PC-3 (cell line): ENCODE data around the gene HSFX4. TPM values are rescaled to one million over a fixed set of nuclear protein-coding genes. Genes with fewer than 3 reads are reported as not detected.

ENCODE experiments used
- ATAC-seq: fragments of 200-7000 bp; cut with Tn5 transposase; 2 replicates; pipeline ENCODE4 v1.9.1; 2020; ENCODE audit warnings: mild to moderate bottlenecking, moderate library complexity
- BruUV-seq: library from RNA; stranded (reverse); fragments of 400-500 nt; replicated peaks from 2 replicates; lab custom pipeline; 2021; lab: Mats Ljungman, UMichigan
- CTCF ChIA-PET: fragments of 300-600 bp; sonication (Branson Sonifier 250); formaldehyde crosslinking; loops from one replicate; lab custom pipeline; 2022; ENCODE audit warnings: antibody characterized with exemption; lab: Charles Lee
- POLR2A ChIA-PET: fragments of 300-600 bp; sonication (Branson Sonifier 250); formaldehyde crosslinking; loops from one replicate; lab custom pipeline; 2022; ENCODE audit warnings: antibody characterized with exemption; ENCODE audit not compliant: unreplicated experiment; lab: Charles Lee
- DNase-seq: peaks from one replicate; pipeline ENCODE4 v3.0.0-alpha.2; 2015
- H2AFZ ChIP-seq: fragments of 300-600 bp; sonication (generic); 2 replicates; pipeline ENCODE4 v1.6.0; 2016; ENCODE audit warnings: antibody characterized with exemption, low read length
- H3F3A ChIP-seq: fragments of 300-600 bp; sonication (generic); one replicate; pipeline ENCODE4 v1.6.0; 2017; ENCODE audit warnings: antibody characterized with exemption, low read length, control low read depth, mild to moderate bottlenecking; ENCODE audit not compliant: unreplicated experiment
- H3K27ac ChIP-seq: fragments of 300-600 bp; sonication (generic); 2 replicates; pipeline ENCODE4 v1.5.1; 2016; ENCODE audit warnings: mild to moderate bottlenecking, low read length
- H3K27me3 ChIP-seq: fragments of 300-600 bp; sonication (generic); 2 replicates; pipeline ENCODE4 v1.6.1; 2016; ENCODE audit warnings: low read length, mixed read lengths
- H3K36me3 ChIP-seq: fragments of 300-600 bp; sonication (generic); 2 replicates; pipeline ENCODE4 v1.6.1; 2016; ENCODE audit warnings: low read depth, mixed run types, low read length, mixed read lengths
- H3K4me1 ChIP-seq: fragments of 300-600 bp; sonication (generic); 2 replicates; pipeline ENCODE4 v1.5.1; 2016; ENCODE audit warnings: low read length; ENCODE audit not compliant: insufficient read depth
- H3K4me2 ChIP-seq: fragments of 300-600 bp; sonication (generic); 2 replicates; pipeline ENCODE4 v1.6.0; 2016; ENCODE audit warnings: low read length
- H3K4me3 ChIP-seq: fragments of 300-600 bp; sonication (generic); 2 replicates; pipeline ENCODE4 v1.5.1; 2016; ENCODE audit warnings: mild to moderate bottlenecking, low read length, mixed read lengths
- H3K79me2 ChIP-seq: fragments of 300-600 bp; sonication (generic); 2 replicates; pipeline ENCODE4 v1.6.1; 2017; ENCODE audit warnings: low read length, mixed read lengths
- H3K9ac ChIP-seq: fragments of 300-600 bp; sonication (generic); 2 replicates; pipeline ENCODE4 v1.6.0; 2016; ENCODE audit warnings: mild to moderate bottlenecking, low read length
- H3K9me2 ChIP-seq: fragments of 300-600 bp; sonication (generic); replicated peaks from 2 replicates; pipeline ENCODE4 v1.6.1; 2016; ENCODE audit warnings: mixed run types, low read length, mixed read lengths
- H3K9me3 ChIP-seq: fragments of 300-600 bp; sonication (generic); 2 replicates; pipeline ENCODE4 v1.6.1; 2016; ENCODE audit warnings: low read length, mixed read lengths
- H4K20me1 ChIP-seq: fragments of 300-600 bp; sonication (generic); 2 replicates; pipeline ENCODE4 v1.6.1; 2016; ENCODE audit warnings: low read length, mixed read lengths
- CTCF ChIP-seq: fragments of 300-600 bp; sonication (generic); conservative IDR thresholded peaks from 2 replicates; pipeline ENCODE4 v1.5.1; 2017; ENCODE audit warnings: antibody characterized with exemption, low read depth, mild to moderate bottlenecking, low read length
- EZH2 ChIP-seq: fragments of 300-600 bp; sonication (generic); IDR thresholded peaks from one replicate; pipeline ENCODE4 v1.6.1; 2017; ENCODE audit warnings: antibody characterized with exemption, mild to moderate bottlenecking, low read length; ENCODE audit not compliant: unreplicated experiment
- EZH2phosphoT487 ChIP-seq: fragments of 300-600 bp; sonication (generic); IDR thresholded peaks from 2 replicates; pipeline ENCODE4 v1.6.1; 2018; ENCODE audit warnings: mild to moderate bottlenecking, antibody characterized with exemption, low read length, borderline replicate concordance
- intact Hi-C: fragments of 100-400 bp; cut with micrococcal nuclease; formaldehyde crosslinking; loops from 2 replicates; pipeline ENCODE4 v1.9.0; 2023
- total RNA-seq: library from RNA; depleted of rRNA; stranded (reverse); fragments of >200 nt; gene quantifications from 2 replicates; pipeline ENCODE4 v1.2.3, GENCODE V29; 2014

HSFX4 gene
- total RNA-seq, 1 experiment from 2014 or later = not detected

GRCh38 chrX:149961572-149961971 is 32.2 kb downstream of the HSFX4 start:
- BruUV-seq = no TSS peak
- H2AFZ ChIP-seq = no peak overlapping the region
- no peak overlapping the region for H3K4me3 ChIP-seq
- no peaks in the 10 kb centered on the region for H3K36me3 ChIP-seq
- H3K27ac ChIP-seq = no peak overlapping the region
- DNase-seq (no peak), ATAC-seq (peak; percentile 62)
- H3K27me3 ChIP-seq = no peaks in the 10 kb centered on the region
- H4K20me1 ChIP-seq = no peaks in the 10 kb centered on the region
- no peaks in the 10 kb centered on the region for H3K9me2 ChIP-seq
- H3K79me2 ChIP-seq = no peaks in the 10 kb centered on the region
- intact Hi-C loops = loop anchor here (5.0 kb wide), 4 partner anchors 76 to 616 kb away; no protein-coding TSS in a partner anchor
- ChIA-PET CTCF (interaction anchor here (1.0 kb wide), 1 partner anchor 403 kb away, joined by 3 read pairs; no protein-coding TSS in a partner anchor), POLR2A (interaction anchor here (0.7 kb wide), 1 partner anchor 508 kb away, joined by 6 read pairs; no protein-coding TSS in a partner anchor)
- no peaks in the 10 kb centered on the region for H3K9me3 ChIP-seq
- 0 out of 2 replicates have a peak, but pooled peaks cover 6% of the 10 kb centered on the region for H3K4me1 ChIP-seq
- H3K4me2 ChIP-seq = no peak overlapping the region
- H3F3A ChIP-seq = no peaks in the 10 kb centered on the region
- TF ChIP-seq CTCF (no peak), EZH2phosphoT487 (no peak), EZH2 (no peak)
- H3K9ac ChIP-seq = no peak overlapping the region

- H3K9me3 ChIP-seq = no peaks in the 10 kb centered on the region
- DNase-seq (no peak), ATAC-seq (no peak)
- 0 out of 2 replicates have a peak, but pooled peaks cover 6% of the 10 kb centered on the region for H3K4me1 ChIP-seq
- H3K4me2 ChIP-seq = no peak overlapping the region
- BruUV-seq = no TSS peak
- H3K27me3 ChIP-seq = no peaks in the 10 kb centered on the region
- H4K20me1 ChIP-seq = no peaks in the 10 kb centered on the region
- H3K36me3 ChIP-seq = no peaks in the 10 kb centered on the region
- POLR2A ChIA-PET = interaction anchor here (0.7 kb wide), 1 partner anchor 507 kb away, joined by 6 read pairs; no protein-coding TSS in a partner anchor
- no peak overlapping the region for H3K9ac ChIP-seq
- H3K27ac ChIP-seq = no peak overlapping the region
- no peaks in the 10 kb centered on the region for H3K9me2 ChIP-seq
- no peaks in the 10 kb centered on the region for H3F3A ChIP-seq
- H3K4me3 ChIP-seq = no peak overlapping the region
- no peaks in the 10 kb centered on the region for H3K79me2 ChIP-seq
- TF ChIP-seq EZH2 (no peak), EZH2phosphoT487 (no peak), CTCF (no peak)
- intact Hi-C loops = loop anchor here (2.0 to 5.0 kb wide), 5 partner anchors 75 to 615 kb away; partner anchors contain the start of gene MAMLD1
- no peak overlapping the region for H2AFZ ChIP-seq
- CTCF ChIA-PET = interaction anchor here (1.0 kb wide), 1 partner anchor 402 kb away, joined by 3 read pairs; no protein-coding TSS in a partner anchor
Observed at GRCh38 chrX:149962010-149962409, 32.6 kb downstream of the HSFX4 start.
